Renal pelvis (tissue), 4 donors: Measurements from ENCODE around the gene SLCO2A1. TPM values are rescaled to one million over a fixed set of nuclear protein-coding genes. Genes with fewer than 3 reads are reported as not detected.

Experiments used
- DNase-seq: peaks from one replicate; pipeline ENCODE4 v3.0.0-alpha.2; 2013
- polyA plus RNA-seq, 3 donors: library from polyadenylated mRNA; unstranded; fragments of 120-200 nt; gene quantifications; one replicate each; pipeline ENCODE4 v1.2.1, GENCODE V29; 2013; ENCODE audit not compliant: insufficient read length in 3 of 3

SLCO2A1 gene
- polyA plus RNA-seq, 3 donors = 20.1 to 27.5 (median 23.1) TPM

DNA sequence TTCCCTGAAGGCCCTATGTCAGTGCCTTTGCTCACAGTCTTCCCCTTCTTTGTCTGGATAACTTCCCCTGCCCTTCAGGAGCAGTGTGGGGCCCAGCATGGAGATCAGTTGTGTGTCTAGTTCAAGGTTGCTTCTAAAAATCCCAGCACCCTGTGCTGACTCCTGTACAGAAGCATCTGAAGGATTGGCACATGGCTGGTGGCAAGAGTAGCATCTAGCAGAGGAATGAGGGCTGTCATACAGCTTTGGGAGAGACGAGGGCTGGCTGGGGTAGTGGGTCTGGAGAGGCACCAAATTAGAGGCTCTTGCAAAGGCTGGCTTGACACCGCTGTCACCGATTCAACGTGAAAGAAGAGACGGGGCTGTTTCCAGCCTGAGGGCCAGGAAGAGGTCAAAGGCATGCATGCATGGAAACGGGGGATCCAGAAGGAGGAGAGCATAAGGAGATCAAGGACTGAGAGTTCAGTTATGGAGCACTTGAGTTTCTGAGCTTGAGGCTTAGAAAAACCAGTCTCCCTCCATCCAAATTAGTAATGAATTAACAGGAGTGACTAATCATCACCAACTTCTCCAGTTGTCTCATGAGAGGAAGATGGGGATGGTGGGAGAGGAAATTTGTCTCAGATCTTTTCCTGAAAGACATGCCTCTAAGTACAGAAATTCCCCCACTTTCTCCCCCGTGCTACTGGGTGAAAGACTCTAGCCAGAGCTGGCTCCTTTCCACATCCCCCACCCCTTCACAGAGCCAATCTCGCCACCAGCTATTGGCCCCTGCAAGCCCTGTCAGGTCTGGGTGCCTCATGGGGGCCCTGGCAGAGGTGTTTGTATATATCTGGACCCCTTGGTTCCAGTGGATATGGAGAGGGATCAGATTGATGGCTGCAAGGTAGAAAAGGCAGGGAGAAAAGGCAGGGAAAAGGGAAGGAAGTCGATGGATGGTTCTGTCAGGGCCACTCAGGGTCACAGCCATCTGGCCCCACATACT is 45.9 kb downstream of the SLCO2A1 start:
- no peak for DNase-seq

- DNase-seq = no peak
These were observed 46.6 kb downstream of the SLCO2A1 start for GRCh38 chr3:133983126-133983525.

DNA sequence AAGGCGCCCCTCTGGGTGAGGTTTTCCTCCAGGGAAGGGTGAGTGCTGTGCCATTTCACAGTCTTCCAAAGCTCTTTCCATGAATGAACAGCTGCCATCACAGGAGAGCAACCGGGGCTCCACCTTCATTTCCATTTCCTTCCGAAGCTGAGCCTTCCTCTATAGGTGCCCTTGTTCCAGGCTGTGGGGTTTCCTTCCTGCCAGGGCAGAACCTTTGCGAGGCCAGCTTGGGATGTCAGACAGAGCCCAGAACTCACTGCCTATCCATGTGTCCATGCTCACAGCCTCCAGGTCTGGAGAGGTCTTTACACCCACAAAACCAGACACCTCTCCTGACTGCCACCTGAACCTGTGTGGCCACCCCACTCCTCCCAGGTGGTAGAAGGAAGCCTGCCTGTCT is 49.2 kb downstream of the SLCO2A1 start:
- no peak for DNase-seq

- DNase-seq = no peak
These were observed 49.7 kb downstream of the SLCO2A1 start for GRCh38 chr3:133980035-133980434.

GRCh38 chr3:133979553-133979952 is 50.2 kb downstream of the SLCO2A1 start:
- no peak for DNase-seq

DNA sequence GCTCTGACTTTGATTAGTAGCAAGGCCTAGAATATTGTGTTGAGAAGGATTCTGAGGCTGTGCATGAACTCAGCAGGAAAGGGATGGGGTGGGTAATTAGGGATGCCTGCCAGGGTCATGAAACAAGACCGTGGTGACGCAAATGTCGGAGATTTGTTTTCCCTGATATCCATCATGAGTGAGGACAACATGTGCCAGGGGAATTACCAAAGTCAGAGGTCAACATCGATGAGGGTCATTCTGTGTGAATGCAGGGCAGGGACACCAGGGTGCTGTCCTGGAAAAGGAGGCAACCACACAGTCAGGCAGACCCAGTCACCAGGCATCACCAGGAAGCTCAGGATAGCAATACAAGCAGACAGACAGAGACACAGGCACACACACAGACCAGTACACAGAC is 52.2 kb downstream of the SLCO2A1 start:
- no peak for DNase-seq

DNA sequence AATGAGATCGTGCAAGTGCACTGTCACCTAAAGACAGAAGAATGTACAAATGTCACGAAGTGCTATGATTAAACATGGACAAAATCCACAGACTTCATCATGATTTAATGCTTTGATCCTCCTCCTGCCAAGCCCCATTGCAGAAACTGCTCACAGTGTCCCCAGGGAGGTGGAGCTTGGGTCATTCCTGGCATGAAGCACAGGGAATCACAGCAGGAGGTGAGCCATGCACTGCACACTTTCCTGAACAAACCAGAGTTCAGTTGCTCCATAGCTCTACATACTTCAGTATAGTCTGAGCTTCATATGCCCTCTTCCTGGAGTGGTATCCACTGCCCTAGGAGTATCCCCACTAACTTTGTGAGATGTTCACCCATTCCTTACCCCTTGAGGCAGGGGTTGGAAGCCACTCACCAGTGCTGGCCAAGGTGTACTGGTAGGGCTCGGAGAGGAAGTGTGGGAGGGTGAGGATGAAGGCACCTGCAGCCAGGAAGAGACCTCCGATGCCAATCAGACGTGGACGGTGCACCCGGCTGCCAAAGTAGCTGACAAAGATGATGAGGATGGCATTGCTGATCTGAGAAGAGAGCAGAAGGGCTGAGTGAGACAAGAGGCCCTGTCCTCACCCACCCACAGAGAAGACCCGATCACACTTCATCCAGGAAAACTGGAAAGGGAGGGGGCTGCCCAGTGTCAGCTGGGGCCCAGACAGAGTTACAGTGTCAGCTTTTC is 56.3 kb downstream of the SLCO2A1 start:
- DNase-seq = no peak

GRCh38 chr3:133972156-133972555 is 57.6 kb downstream of the SLCO2A1 start:
- no peak for DNase-seq

GRCh38 chr3:133970916-133971315 is 58.8 kb downstream of the SLCO2A1 start:
- no peak for DNase-seq

GRCh38 chr3:133970339-133970738 is 59.4 kb downstream of the SLCO2A1 start:
- DNase-seq = no peak

DNA sequence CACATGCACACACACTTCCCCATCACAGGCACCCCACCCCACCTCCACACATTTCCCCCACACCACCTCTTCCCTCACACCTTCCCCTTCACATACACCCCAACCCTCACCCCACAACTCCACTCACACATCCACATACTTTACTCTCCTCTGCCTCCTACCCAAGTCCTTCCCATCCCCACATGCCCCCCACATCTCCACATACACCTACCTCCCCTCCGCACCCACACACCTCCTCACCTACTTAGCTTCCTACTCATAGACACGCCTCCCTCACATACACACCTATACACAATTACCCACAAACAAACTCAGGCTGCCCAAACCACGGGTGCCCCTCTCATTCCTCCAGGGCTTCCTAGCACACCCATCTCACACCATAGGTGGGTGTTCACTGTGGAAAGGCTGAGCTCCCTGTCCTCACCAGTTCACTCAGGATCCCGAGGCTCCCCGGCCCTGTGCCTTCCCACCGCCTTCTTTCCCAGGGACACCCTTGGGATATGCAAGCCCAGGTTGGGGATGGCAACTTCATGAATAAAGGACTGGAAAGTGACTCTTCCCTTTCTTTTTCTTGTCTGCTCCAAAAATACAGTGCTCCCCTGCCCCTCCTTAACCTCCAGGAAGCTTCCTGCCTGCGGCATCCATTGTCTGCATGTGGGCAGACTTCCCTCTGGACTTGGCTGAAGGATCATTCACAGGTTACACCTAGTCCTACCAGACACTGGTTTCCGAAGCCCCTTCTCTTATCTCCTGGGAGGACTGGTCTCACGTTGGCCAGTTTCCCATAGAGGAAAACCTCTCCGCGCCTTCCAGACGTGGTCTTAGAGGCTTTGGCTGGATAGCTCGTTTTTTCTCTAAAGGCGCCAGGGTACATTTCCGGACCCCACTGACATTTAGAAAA is 61.5 kb downstream of the SLCO2A1 start:
- no peak for DNase-seq

- DNase-seq = no peak
These were observed 62.8 kb downstream of the SLCO2A1 start for GRCh38 chr3:133966954-133967353.

DNA sequence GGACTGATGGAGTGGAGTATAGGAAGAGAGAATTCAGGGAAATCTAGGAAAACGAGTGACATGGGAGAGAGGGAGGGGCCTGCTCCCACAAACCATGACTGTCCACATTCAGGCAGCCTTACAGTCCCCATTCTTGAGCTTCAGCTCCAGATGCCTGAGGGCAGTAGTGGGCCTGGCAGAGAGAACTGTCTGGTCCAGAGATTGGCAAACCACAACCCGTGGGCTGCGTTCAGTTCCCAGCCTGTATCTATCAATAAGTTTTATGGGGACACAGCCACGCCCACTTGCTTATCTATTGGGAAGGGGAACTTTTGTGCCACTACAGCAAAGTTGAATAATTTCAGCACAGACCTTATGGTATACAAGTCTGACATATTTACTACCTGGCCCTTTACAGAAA is 63.8 kb downstream of the SLCO2A1 start:
- no peak for DNase-seq

DNA sequence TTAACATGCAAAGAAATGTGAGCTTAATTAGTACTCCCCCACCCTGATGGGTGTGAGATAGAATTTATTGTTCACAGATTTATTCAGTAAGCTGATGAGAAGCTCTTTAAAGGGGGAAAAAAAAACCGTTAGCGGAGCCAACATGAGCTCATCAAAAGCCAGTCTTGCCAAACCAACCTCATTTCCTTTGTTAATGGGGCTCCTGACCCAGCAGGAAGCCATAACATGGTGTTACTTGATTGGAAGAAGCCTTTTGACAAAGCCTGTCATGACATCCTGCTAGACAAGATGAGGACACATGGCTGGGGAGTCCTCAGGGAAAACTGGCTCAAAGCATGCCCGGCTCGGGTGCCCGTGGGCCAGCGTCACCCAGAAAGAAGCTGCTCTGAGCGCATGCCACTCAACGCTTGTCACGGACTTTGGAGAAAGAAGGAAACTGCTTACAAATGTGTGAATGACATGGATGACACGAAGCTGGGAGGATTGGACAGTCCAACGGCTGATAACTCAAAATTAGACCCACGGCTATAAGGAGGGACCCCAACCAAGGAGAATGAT is 64.6 kb downstream of the SLCO2A1 start:
- no peak for DNase-seq

DNA sequence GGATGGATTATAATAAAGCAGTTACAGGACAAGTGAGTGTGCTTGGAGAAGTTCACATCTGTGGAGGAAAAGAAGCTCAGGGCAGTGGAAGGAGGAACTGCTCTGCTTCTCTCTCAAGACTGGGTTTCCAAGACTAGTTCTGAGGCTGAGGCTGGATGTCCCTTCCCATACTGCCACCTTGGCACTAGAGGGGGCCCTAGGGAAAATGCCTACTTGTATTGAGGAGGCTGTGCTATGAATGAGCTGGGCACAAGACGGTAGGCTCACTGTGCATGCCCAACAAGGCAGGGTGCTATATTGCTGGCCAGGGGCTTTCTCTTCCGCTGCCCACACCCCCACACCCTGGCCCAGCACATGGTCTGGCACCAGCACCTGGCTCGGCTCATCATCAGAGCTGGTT is 65.2 kb downstream of the SLCO2A1 start:
- no peak for DNase-seq

- DNase-seq = no peak
These were observed 65.9 kb downstream of the SLCO2A1 start for GRCh38 chr3:133963657-133964396.

GRCh38 chr3:133962849-133963248 is 66.9 kb downstream of the SLCO2A1 start:
- no peak for DNase-seq

GRCh38 chr3:133958071-133958805 is 71.5 kb downstream of the SLCO2A1 start:
- no peak for DNase-seq

GRCh38 chr3:133956982-133957381 is 72.7 kb downstream of the SLCO2A1 start:
- no peak for DNase-seq

DNA sequence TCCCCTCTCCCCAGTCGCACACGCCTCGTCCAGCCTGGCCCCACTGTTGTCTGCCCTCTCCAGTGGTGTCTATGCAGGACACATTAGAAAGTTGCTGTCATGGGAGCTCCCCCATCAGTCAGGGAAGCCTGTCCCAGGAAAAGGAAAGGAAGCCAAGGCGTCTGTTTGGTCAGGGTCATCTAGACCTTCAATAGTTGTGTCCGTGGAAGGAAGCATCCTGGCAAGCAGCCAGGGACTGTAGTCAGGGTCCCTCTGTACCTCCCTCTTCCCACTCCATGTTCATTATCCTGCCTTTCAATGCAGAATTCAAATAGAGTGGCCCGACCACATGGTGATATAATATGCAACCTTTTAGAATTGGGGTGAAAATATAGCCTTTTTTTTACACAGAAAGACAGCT is 73.4 kb downstream of the SLCO2A1 start:
- no peak for DNase-seq
